Measurements from ENCODE around the gene FSTL1. TPM values are rescaled to one million over a fixed set of nuclear protein-coding genes. Genes with fewer than 3 reads are reported as not detected.

Gene FSTL1
- total RNA-seq, 1 donor from 2014 or later = 142 TPM

DNA sequence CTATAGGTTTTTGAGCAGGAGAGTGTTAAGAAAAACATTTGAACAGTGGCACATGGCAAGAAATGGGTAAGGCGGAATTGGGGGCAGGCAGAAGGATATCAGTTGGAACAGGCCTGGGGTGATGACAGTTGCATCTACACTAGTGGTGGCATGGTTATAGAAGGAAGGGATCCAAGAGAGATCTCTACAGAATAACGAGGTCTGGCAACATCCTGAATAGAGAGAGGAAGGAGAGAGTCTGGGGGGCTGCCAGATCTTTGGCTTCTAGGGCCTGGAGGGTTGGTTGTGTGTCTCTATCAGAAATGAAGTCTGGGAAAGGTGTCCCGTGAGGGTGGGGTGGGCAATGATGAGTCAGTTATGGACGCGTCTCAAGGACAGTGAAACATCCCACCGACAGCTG lies 26.3 kb downstream of the FSTL1 start:
- no peak for DNase-seq (ENCODE audit: low read depth)
- Histone ChIP-seq H3K27me3 (ENCODE audit: control insufficient read depth, insufficient read depth, low read length) (no peaks in the 10 kb centered on the region), H3K4me3 (ENCODE audit: low read depth, low read length) (no peak overlapping the region), H3K36me3 (ENCODE audit: control insufficient read depth, insufficient read depth, low read length) (peaks cover 1% of the 10 kb centered on the region)
- TF ChIP-seq, protein P1, sequence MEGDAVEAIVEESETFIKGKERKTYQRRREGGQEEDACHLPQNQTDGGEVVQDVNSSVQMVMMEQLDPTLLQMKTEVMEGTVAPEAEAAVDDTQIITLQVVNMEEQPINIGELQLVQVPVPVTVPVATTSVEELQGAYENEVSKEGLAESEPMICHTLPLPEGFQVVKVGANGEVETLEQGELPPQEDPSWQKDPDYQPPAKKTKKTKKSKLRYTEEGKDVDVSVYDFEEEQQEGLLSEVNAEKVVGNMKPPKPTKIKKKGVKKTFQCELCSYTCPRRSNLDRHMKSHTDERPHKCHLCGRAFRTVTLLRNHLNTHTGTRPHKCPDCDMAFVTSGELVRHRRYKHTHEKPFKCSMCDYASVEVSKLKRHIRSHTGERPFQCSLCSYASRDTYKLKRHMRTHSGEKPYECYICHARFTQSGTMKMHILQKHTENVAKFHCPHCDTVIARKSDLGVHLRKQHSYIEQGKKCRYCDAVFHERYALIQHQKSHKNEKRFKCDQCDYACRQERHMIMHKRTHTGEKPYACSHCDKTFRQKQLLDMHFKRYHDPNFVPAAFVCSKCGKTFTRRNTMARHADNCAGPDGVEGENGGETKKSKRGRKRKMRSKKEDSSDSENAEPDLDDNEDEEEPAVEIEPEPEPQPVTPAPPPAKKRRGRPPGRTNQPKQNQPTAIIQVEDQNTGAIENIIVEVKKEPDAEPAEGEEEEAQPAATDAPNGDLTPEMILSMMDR (IDR thresholded peaks at IDR 0.05; ENCODE audit: insufficient read depth, low read length, poor library complexity, severe bottlenecking) = no peak

DNA sequence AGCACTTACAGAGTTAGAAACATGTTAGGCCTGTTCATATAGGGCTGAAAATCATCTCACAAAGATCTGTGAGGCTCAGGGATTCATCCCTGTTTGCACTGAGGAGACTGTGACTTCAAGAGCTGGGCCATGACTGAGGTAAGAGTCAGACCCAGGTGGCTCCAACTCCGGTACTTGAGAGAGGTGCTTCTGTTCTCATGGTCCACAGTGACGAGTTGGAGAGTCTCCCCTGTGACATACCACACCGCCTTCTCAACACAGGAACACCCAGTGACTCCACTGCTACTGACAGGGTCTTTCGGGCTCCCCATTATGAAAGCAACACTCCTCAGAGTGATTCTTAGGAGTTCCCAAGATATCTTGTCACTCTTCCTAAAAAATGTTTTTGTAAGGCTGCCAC lies 27.4 kb downstream of the FSTL1 start:
- TF ChIP-seq, protein P1 (IDR thresholded peaks at IDR 0.05; ENCODE audit: insufficient read depth, low read length, poor library complexity, severe bottlenecking) = no peak
- DNase-seq (ENCODE audit: low read depth) = no peak
- H3K36me3 ChIP-seq (ENCODE audit: control insufficient read depth, insufficient read depth, low read length) = peaks cover 1% of the 10 kb centered on the region
- H3K4me3 ChIP-seq (ENCODE audit: low read depth, low read length) = no peak overlapping the region
- no peaks in the 10 kb centered on the region for H3K27me3 ChIP-seq (ENCODE audit: control insufficient read depth, insufficient read depth, low read length)

DNA sequence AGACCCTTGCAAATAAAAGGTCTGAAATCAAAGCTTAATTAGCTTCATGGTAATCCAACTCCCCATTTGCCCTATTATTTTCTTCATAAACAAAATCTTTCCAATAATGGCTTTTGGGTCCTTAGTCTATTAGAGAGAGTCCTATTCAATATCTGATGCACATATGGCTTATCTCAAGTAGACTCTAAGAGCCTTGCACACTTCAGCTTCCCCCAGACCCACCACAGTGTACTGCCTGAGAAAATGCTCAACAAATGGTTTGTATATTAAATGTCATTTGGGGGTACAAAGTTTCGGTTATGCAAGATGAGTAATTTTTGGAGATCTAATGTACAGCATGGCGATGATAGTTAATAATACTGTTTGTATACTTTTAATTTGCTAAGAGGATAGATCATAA lies 28.9 kb downstream of the FSTL1 start:
- TF ChIP-seq, protein P1 (IDR thresholded peaks at IDR 0.05; ENCODE audit: insufficient read depth, low read length, poor library complexity, severe bottlenecking) = no peak
- Histone ChIP-seq H3K36me3 (ENCODE audit: control insufficient read depth, insufficient read depth, low read length) (peaks cover 1% of the 10 kb centered on the region), H3K4me3 (ENCODE audit: low read depth, low read length) (no peak overlapping the region), H3K27me3 (ENCODE audit: control insufficient read depth, insufficient read depth, low read length) (no peaks in the 10 kb centered on the region)
- no peak for DNase-seq (ENCODE audit: low read depth)

DNA sequence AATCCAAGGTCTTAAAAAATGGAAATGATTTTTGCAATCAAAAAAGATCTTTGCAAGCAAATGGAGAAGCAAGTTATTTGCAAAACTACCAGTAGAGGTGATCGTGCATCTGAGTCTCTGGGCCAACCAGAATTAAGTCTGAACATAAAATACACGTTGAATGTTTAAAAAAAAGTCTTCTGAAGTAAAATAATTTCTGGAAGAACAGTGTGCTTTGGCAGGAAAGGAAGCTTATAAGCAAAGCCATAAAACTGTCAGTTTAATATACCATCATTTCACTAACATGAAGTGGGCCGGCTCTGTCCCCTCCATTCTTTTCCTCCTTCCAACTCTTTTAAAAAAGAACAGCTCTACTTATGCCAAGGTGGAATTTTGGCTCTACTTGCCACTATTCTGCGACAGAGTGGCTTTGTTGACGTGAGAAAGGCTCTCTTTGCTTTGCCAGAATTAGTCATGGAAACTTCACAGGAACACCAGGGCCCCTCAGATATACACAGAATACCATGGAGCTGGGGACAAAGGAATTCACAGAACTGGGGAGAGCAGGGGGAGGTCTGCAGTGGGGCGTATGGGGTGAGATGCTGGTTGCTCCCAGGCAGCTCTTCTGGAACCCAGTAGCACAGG lies 29.8 kb downstream of the FSTL1 start:
- H3K4me3 ChIP-seq (ENCODE audit: low read depth, low read length) = no peak overlapping the region
- H3K27me3 ChIP-seq (ENCODE audit: control insufficient read depth, insufficient read depth, low read length) = no peaks in the 10 kb centered on the region
- no peak for DNase-seq (ENCODE audit: low read depth)
- TF ChIP-seq, protein P1 (IDR thresholded peaks at IDR 0.05; ENCODE audit: insufficient read depth, low read length, poor library complexity, severe bottlenecking) = no peak
- peaks cover 1% of the 10 kb centered on the region for H3K36me3 ChIP-seq (ENCODE audit: control insufficient read depth, insufficient read depth, low read length)

DNA sequence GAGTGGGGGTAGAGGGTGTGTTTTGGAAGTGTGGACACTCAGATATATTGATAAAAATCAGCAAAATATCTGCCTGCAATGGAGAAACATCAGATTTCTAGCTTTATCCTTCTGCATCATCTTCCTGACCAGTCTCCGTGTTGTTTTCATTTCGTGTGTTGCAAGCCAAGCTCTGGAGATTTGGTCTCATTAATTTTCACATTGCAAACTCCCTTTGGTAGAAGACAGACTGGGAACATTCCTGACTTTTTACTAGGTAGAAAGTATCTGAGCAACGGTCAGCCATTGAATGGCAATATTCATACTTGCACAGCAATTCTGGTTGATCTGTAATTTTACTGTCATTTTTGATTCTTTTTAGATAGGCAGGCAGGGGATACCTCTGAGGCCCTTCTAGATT lies 30.4 kb downstream of the FSTL1 start:
- Histone ChIP-seq H3K27me3 (ENCODE audit: control insufficient read depth, insufficient read depth, low read length) (no peaks in the 10 kb centered on the region), H3K4me3 (ENCODE audit: low read depth, low read length) (no peak overlapping the region), H3K36me3 (ENCODE audit: control insufficient read depth, insufficient read depth, low read length) (peaks cover 1% of the 10 kb centered on the region)
- TF ChIP-seq, protein P1 (IDR thresholded peaks at IDR 0.05; ENCODE audit: insufficient read depth, low read length, poor library complexity, severe bottlenecking) = no peak
- DNase-seq (ENCODE audit: low read depth) = no peak

DNA sequence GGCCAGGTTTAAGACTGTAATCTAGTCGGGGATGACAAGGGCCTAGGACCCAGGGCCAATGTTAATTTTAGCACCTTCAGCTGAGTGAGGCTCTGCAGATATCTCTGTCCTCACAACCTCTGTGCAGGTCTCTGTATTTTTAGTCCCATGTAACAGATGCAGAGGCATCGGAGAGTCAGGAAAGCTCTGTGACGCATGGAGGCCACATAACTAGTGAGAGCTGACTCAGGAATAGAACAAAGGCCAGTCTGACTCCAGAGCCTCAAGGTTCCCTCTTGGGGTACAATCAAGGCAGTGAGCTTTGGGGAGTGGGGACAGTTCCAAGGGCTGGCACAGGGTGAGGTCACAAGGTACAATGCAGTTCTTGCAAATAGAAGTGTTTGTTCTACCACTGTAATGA lies 31.0 kb downstream of the FSTL1 start:
- no peak for DNase-seq (ENCODE audit: low read depth)
- Histone ChIP-seq H3K4me3 (ENCODE audit: low read depth, low read length) (no peak overlapping the region), H3K36me3 (ENCODE audit: control insufficient read depth, insufficient read depth, low read length) (no peaks in the 10 kb centered on the region), H3K27me3 (ENCODE audit: control insufficient read depth, insufficient read depth, low read length) (no peaks in the 10 kb centered on the region)
- TF ChIP-seq, protein P1 (IDR thresholded peaks at IDR 0.05; ENCODE audit: insufficient read depth, low read length, poor library complexity, severe bottlenecking) = no peak

Measured in kidney epithelial cell (primary cell).